Neutrophil (primary cell): Measurements from ENCODE around the gene RIMBP2.

ENCODE experiments used
- H3K27ac ChIP-seq: fragments of 200-600 bp; sonication (generic); 2 replicates; pipeline ENCODE4 v1.5.1; 2016; ENCODE audit warnings: mild to moderate bottlenecking, moderate library complexity
- H3K27me3 ChIP-seq: fragments of 200-600 bp; sonication (generic); 2 replicates; pipeline ENCODE4 v1.6.0; 2016; ENCODE audit warnings: mild to moderate bottlenecking
- H3K36me3 ChIP-seq: fragments of 200-600 bp; sonication (generic); 2 replicates; pipeline ENCODE4 v1.5.1; 2017
- H3K4me1 ChIP-seq, 2 experiments: fragments of 200-600 bp in 1 of 2; sonication (generic) in 1 of 2; 1 replicate in 1 of 2; 2 replicates in 1 of 2; pipeline versions ENCODE4 v1.5.1 to v1.6.1; 2013 to 2016; ENCODE audit warnings: low read depth in 1 of 2, low read length in 1 of 2, mild to moderate bottlenecking in 1 of 2, moderate library complexity in 1 of 2; ENCODE audit not compliant: control insufficient read depth in 1 of 2, insufficient read depth in 1 of 2
- H3K4me3 ChIP-seq, 2 experiments: fragments of 200-600 bp in 1 of 2; sonication (generic) in 1 of 2; 1 replicate in 1 of 2; 2 replicates in 1 of 2; pipeline ENCODE4 v1.5.1; 2013 to 2016; ENCODE audit warnings: low read depth in 1 of 2, low read length in 1 of 2, mild to moderate bottlenecking in 1 of 2, moderate library complexity in 1 of 2
- H3K9me3 ChIP-seq: fragments of 200-600 bp; sonication (generic); 2 replicates; pipeline ENCODE4 v1.5.1; 2016
- CTCF ChIP-seq: fragments of 200-600 bp; sonication (generic); IDR thresholded peaks from 2 replicates; pipeline ENCODE4 v1.5.1; 2016; ENCODE audit warnings: antibody characterized with exemption

Gene RIMBP2

GRCh38 chr12:130747867-130748740 lies 32.0 kb upstream of the RIMBP2 start:
- H3K4me1 ChIP-seq, result no peaks in the 10 kb centered on the region
- no peak overlapping the region for H3K27ac ChIP-seq
- H3K27me3 ChIP-seq, result no peaks in the 10 kb centered on the region
- no peaks in the 10 kb centered on the region for H3K9me3 ChIP-seq
- no peak overlapping the region for H3K4me3 ChIP-seq
- TF ChIP-seq CTCF, result no peak
- H3K36me3 ChIP-seq, result no peaks in the 10 kb centered on the region

GRCh38 chr12:130746546-130746945 lies 30.4 kb upstream of the RIMBP2 start:
- H3K36me3 ChIP-seq, result no peaks in the 10 kb centered on the region
- H3K4me3 ChIP-seq, result no peak overlapping the region
- TF ChIP-seq CTCF, result no peak
- no peaks in the 10 kb centered on the region for H3K9me3 ChIP-seq
- H3K27me3 ChIP-seq, result no peaks in the 10 kb centered on the region
- no peaks in the 10 kb centered on the region for H3K4me1 ChIP-seq
- H3K27ac ChIP-seq, result no peak overlapping the region

GRCh38 chr12:130745921-130746320 lies 29.8 kb upstream of the RIMBP2 start:
- TF ChIP-seq CTCF, result no peak

DNA sequence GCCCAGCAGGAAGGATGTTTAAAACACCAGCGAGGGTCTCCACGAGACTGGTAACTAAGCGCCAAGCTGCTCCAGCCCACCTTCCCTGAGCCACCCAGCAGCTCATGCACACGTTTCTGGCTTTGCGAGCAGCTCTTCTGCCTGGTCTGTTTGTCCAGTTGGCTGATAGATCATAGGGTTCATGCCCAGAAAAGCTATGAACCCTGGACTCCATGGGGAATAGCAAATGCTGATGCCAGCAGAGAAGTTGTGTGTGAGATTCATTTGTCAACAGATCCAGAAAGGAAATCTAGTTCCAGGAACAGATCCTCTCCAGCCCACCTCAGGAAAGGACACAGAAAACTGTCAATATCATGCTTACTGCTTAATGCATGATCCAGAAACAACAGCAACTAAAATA lies 28.2 kb upstream of the RIMBP2 start:
- no peaks in the 10 kb centered on the region for H3K4me1 ChIP-seq
- H3K27me3 ChIP-seq, result no peaks in the 10 kb centered on the region
- H3K27ac ChIP-seq, result no peak overlapping the region
- no peaks in the 10 kb centered on the region for H3K36me3 ChIP-seq
- no peaks in the 10 kb centered on the region for H3K9me3 ChIP-seq
- no peak for TF ChIP-seq CTCF
- H3K4me3 ChIP-seq, result no peak overlapping the region

More at GRCh38 chr12:130745921-130746320, 29.8 kb upstream of the RIMBP2 start:
- no peak overlapping the region for H3K27ac ChIP-seq
- H3K27me3 ChIP-seq, result no peaks in the 10 kb centered on the region
- H3K36me3 ChIP-seq, result no peaks in the 10 kb centered on the region
- H3K4me3 ChIP-seq, result no peak overlapping the region
- no peaks in the 10 kb centered on the region for H3K9me3 ChIP-seq
- H3K4me1 ChIP-seq, result no peaks in the 10 kb centered on the region

DNA sequence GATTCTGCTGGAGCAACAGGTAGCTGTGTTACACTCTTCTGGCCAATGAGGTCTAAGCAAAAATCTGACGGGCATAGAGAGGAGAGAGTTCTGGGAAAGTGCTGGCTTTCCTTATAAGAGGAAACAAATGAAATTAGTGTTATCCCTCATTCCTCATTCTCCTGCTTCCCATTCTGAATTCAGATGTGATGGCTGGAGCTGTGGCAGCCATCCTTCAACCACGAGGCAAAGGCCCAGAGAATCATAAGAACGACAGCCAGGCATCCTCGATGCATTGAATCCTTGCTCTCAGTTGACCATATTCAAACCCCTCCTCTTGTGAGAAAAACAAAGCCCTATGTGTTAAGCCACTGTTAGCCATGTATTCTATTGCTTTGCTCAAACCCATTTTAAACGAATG lies 27.5 kb upstream of the RIMBP2 start:
- Histone ChIP-seq H3K27me3 (no peaks in the 10 kb centered on the region), H3K9me3 (no peaks in the 10 kb centered on the region), H3K36me3 (no peaks in the 10 kb centered on the region), H3K27ac (no peak overlapping the region), H3K4me3 (no peak overlapping the region), H3K4me1 (no peaks in the 10 kb centered on the region)
- TF ChIP-seq CTCF, result no peak
